ENCODE measurements around the gene IRAK3.
"Not testable (repeated sequence)": the region's sequence is repeated elsewhere in the genome, so short reads cannot be mapped to it uniquely, and the experiment has no call there.

Gene IRAK3

GRCh38 chr12:66189486-66189843 is 451 bp downstream of the IRAK3 start:
- peaks cover 4% of the 10 kb centered on the region for H3K9me3 Mint-ChIP-seq (ENCODE audit: low read depth)
- H3K27me3 Mint-ChIP-seq = peaks cover 52% of the 10 kb centered on the region

GRCh38 chr12:66189889-66190288 is 875 bp downstream of the IRAK3 start:
- H3K4me1 Mint-ChIP-seq (ENCODE audit: low read depth) = peaks cover 3% of the 10 kb centered on the region
- H3K4me3 Mint-ChIP-seq = peak overlapping the region; percentile 72
- no peaks in the 10 kb centered on the region for H3K9me3 Mint-ChIP-seq (ENCODE audit: low read depth)
- peaks cover 50% of the 10 kb centered on the region for H3K27me3 Mint-ChIP-seq
- peaks cover 5% of the 10 kb centered on the region for H3K36me3 Mint-ChIP-seq
- no peak overlapping the region for H3K27ac Mint-ChIP-seq

More at GRCh38 chr12:66189486-66189843, 451 bp downstream of the IRAK3 start:
- no peak overlapping the region for H3K27ac Mint-ChIP-seq
- H3K4me3 Mint-ChIP-seq = peak overlapping the region; percentile 72
- H3K4me1 Mint-ChIP-seq (ENCODE audit: low read depth) = peaks cover 3% of the 10 kb centered on the region
- H3K36me3 Mint-ChIP-seq = peaks cover 8% of the 10 kb centered on the region

GRCh38 chr12:66190519-66191370 is 1.7 kb downstream of the IRAK3 start:
- H3K4me3 Mint-ChIP-seq = peak overlapping the region; percentile 2
- H3K27ac Mint-ChIP-seq = no peak overlapping the region
- peaks cover 3% of the 10 kb centered on the region for H3K4me1 Mint-ChIP-seq (ENCODE audit: low read depth)
- H3K9me3 Mint-ChIP-seq (ENCODE audit: low read depth) = no peaks in the 10 kb centered on the region
- peaks cover 49% of the 10 kb centered on the region for H3K27me3 Mint-ChIP-seq
- peaks cover 5% of the 10 kb centered on the region for H3K36me3 Mint-ChIP-seq

GRCh38 chr12:66191547-66192126 is 2.6 kb downstream of the IRAK3 start:
- peaks cover 3% of the 10 kb centered on the region for H3K4me1 Mint-ChIP-seq (ENCODE audit: low read depth)
- no peak overlapping the region for H3K27ac Mint-ChIP-seq
- H3K36me3 Mint-ChIP-seq = peaks cover 4% of the 10 kb centered on the region
- H3K9me3 Mint-ChIP-seq (ENCODE audit: low read depth) = no peaks in the 10 kb centered on the region
- peaks cover 49% of the 10 kb centered on the region for H3K27me3 Mint-ChIP-seq
- no peak overlapping the region for H3K4me3 Mint-ChIP-seq

- no peak overlapping the region for H3K4me3 Mint-ChIP-seq
- H3K9me3 Mint-ChIP-seq (ENCODE audit: low read depth) = no peaks in the 10 kb centered on the region
- H3K4me1 Mint-ChIP-seq (ENCODE audit: low read depth) = peaks cover 5% of the 10 kb centered on the region
- no peak overlapping the region for H3K27ac Mint-ChIP-seq
- peaks cover 40% of the 10 kb centered on the region for H3K27me3 Mint-ChIP-seq
- no peaks in the 10 kb centered on the region for H3K36me3 Mint-ChIP-seq
Measured at GRCh38 chr12:66194122-66194521, 5.1 kb downstream of the IRAK3 start.

- no peak overlapping the region for H3K27ac Mint-ChIP-seq
- no peak overlapping the region for H3K4me3 Mint-ChIP-seq
- H3K4me1 Mint-ChIP-seq (ENCODE audit: low read depth) = peaks cover 5% of the 10 kb centered on the region
- H3K9me3 Mint-ChIP-seq (ENCODE audit: low read depth) = peaks cover 5% of the 10 kb centered on the region
- peaks cover 36% of the 10 kb centered on the region for H3K27me3 Mint-ChIP-seq
- H3K36me3 Mint-ChIP-seq = peaks cover 4% of the 10 kb centered on the region
Measured at GRCh38 chr12:66195242-66195641, 6.2 kb downstream of the IRAK3 start.

GRCh38 chr12:66196806-66197205 is 7.8 kb downstream of the IRAK3 start:
- H3K27me3 Mint-ChIP-seq = peaks cover 24% of the 10 kb centered on the region
- H3K27ac Mint-ChIP-seq = no peak overlapping the region
- H3K9me3 Mint-ChIP-seq (ENCODE audit: low read depth) = peaks cover 7% of the 10 kb centered on the region
- peaks cover 5% of the 10 kb centered on the region for H3K4me1 Mint-ChIP-seq (ENCODE audit: low read depth)
- no peak overlapping the region for H3K4me3 Mint-ChIP-seq
- peaks cover 4% of the 10 kb centered on the region for H3K36me3 Mint-ChIP-seq

GRCh38 chr12:66197495-66197921 is 8.5 kb downstream of the IRAK3 start:
- no peak overlapping the region for H3K27ac Mint-ChIP-seq
- peaks cover 4% of the 10 kb centered on the region for H3K36me3 Mint-ChIP-seq
- H3K9me3 Mint-ChIP-seq (ENCODE audit: low read depth) = peaks cover 7% of the 10 kb centered on the region
- H3K27me3 Mint-ChIP-seq = peaks cover 24% of the 10 kb centered on the region
- no peak overlapping the region for H3K4me3 Mint-ChIP-seq
- H3K4me1 Mint-ChIP-seq (ENCODE audit: low read depth) = peaks cover 5% of the 10 kb centered on the region

GRCh38 chr12:66199141-66199540 is 10.1 kb downstream of the IRAK3 start:
- Mint-ChIP-seq H3K9me3 (ENCODE audit: low read depth) (peaks cover 7% of the 10 kb centered on the region), H3K27me3 (peaks cover 18% of the 10 kb centered on the region), H3K36me3 (peaks cover 4% of the 10 kb centered on the region), H3K4me1 (ENCODE audit: low read depth) (peaks cover 16% of the 10 kb centered on the region), H3K4me3 (no peak overlapping the region), H3K27ac (no peak overlapping the region)

- peaks cover 14% of the 10 kb centered on the region for H3K27me3 Mint-ChIP-seq
- H3K9me3 Mint-ChIP-seq (ENCODE audit: low read depth) = peaks cover 7% of the 10 kb centered on the region
- H3K36me3 Mint-ChIP-seq = peaks cover 4% of the 10 kb centered on the region
- no peak overlapping the region for H3K4me3 Mint-ChIP-seq
- H3K4me1 Mint-ChIP-seq (ENCODE audit: low read depth) = peaks cover 24% of the 10 kb centered on the region
- no peak overlapping the region for H3K27ac Mint-ChIP-seq
Measured at GRCh38 chr12:66199831-66200509, 11.0 kb downstream of the IRAK3 start.

GRCh38 chr12:66203820-66204219 is 14.8 kb downstream of the IRAK3 start:
- Mint-ChIP-seq H3K4me3 (peak overlapping the region; percentile 17), H3K27me3 (peaks cover 4% of the 10 kb centered on the region), H3K4me1 (ENCODE audit: low read depth) (peaks cover 19% of the 10 kb centered on the region), H3K9me3 (ENCODE audit: low read depth) (peaks cover 7% of the 10 kb centered on the region), H3K36me3 (peaks cover 4% of the 10 kb centered on the region), H3K27ac (peak overlapping the region; percentile 83)

- Mint-ChIP-seq H3K9me3 (ENCODE audit: low read depth) (no peaks in the 10 kb centered on the region), H3K27ac (no peak overlapping the region), H3K36me3 (no peaks in the 10 kb centered on the region), H3K27me3 (peaks cover 5% of the 10 kb centered on the region), H3K4me1 (ENCODE audit: low read depth) (peaks cover 19% of the 10 kb centered on the region), H3K4me3 (no peak overlapping the region)
Measured at GRCh38 chr12:66206141-66206540, 17.1 kb downstream of the IRAK3 start.

- H3K27ac Mint-ChIP-seq = no peak overlapping the region
- no peaks in the 10 kb centered on the region for H3K36me3 Mint-ChIP-seq
- H3K4me3 Mint-ChIP-seq = no peak overlapping the region
- H3K4me1 Mint-ChIP-seq (ENCODE audit: low read depth) = peaks cover 4% of the 10 kb centered on the region
- H3K27me3 Mint-ChIP-seq = peaks cover 13% of the 10 kb centered on the region
- H3K9me3 Mint-ChIP-seq (ENCODE audit: low read depth) = no peaks in the 10 kb centered on the region
Measured at GRCh38 chr12:66210840-66211239, 21.8 kb downstream of the IRAK3 start.

- not testable (repeated sequence) for H3K27ac Mint-ChIP-seq; H3K36me3 Mint-ChIP-seq; H3K4me3 Mint-ChIP-seq; H3K9me3 Mint-ChIP-seq (ENCODE audit: low read depth); H3K4me1 Mint-ChIP-seq (ENCODE audit: low read depth)
- H3K27me3 Mint-ChIP-seq = peaks cover 14% of the 10 kb centered on the region
Measured at GRCh38 chr12:66211573-66211972, 22.6 kb downstream of the IRAK3 start.

- peaks cover 14% of the 10 kb centered on the region for H3K27me3 Mint-ChIP-seq
- not testable (repeated sequence) for H3K4me3 Mint-ChIP-seq; H3K4me1 Mint-ChIP-seq (ENCODE audit: low read depth); H3K9me3 Mint-ChIP-seq (ENCODE audit: low read depth); H3K36me3 Mint-ChIP-seq; H3K27ac Mint-ChIP-seq
Measured at GRCh38 chr12:66213011-66213410, 24.0 kb downstream of the IRAK3 start.

Measured in activated naive CD8-positive, alpha-beta T cell (primary cell).